Measurements from ENCODE around the gene HIF3A.
"Not testable (repeated sequence)": the region's sequence is repeated elsewhere in the genome, so short reads cannot be mapped to it uniquely, and the experiment has no call there.

The HIF3A gene

DNA sequence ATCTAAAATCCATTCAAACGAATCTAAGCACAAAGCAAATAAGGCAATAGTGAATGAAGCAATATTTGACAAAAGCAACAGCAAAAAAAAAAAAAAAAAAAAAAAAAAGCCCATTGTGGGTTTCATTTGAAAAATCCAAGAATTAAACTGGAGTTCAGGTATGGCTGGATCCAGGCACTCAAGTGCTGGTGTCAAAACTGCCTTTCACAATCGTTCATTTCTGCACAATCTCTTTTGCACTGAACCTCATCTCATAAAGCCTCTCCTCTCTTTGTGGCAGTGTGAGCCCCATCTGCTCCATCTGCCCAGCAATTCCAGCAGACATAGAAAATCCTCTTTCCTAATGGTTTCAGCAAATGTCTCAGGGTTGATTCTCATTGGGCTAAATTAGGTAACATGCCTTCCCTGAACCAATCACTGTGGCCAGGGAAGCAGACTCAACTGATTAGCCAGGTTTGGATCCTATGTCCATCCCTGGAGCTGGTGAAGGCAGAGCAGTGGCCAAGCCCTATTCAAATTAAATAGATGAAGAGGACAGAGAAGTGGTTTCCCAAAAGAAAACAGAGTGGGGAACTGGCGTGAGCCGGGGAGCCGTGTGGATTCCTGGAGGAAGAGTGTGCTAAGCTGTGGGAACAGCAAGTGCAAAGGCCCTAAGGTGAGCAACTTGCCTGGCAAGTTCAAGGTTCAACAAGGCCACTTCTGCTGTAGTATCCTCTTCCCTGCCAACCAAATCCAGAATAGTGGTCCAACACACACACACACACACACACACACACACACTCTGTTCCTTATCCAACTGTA, 1.2 kb upstream of the HIF3A start:
- no peak for DNase-seq

DNA sequence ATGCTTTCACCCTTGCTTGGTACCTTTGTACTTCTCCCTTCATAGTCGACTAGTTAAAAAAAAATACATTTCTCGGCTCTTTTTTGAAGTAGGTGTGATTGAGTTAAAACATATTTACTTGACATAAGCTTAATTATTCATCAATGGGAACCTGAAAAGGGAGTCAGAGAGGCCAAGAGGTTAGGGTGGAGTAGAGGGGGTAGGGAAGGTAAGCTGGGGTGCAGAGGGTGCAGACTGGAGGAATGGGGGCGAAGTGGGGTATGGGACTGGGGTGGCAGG, 701 bp upstream of the HIF3A start:
- DNase-seq = no peak

DNA sequence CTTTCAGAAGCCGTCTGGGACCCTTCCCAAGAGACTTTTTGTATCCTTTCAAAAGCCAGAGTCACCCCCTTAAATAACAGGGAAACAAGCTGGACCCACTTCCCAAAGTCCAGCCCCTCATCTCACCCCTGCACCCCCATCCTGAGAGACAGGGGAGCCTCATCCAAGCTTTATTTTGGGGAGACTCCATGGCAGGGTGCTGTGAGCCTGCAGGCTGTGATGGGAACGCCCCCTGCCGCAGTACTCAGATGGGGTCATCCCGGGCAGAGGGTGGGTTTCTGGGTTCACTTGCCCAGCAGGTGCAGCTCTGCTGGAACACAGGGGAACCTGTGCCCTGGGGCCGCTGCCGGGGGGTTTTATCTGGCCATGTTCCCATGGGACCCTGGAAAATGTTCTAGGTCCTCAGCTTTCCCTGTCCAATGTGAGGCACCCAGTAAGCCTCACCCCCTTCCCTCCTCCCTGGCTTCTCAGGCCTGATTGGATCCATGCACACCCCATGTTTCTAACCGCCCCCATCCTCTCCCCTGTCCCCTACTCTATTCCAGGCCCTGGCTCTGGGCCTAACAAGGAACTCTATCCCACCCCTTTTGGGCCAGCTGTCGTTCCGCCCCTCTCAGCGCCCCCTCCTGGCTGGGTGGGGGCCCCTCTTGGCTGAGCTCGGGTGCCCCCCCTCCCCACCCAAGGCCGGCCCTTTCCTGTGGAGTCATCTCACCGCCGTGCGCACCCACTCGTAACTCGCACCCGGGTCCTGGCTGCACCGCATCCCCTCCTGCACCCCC, 1.0 kb downstream of the HIF3A start:
- DNase-seq = no peak

DNA sequence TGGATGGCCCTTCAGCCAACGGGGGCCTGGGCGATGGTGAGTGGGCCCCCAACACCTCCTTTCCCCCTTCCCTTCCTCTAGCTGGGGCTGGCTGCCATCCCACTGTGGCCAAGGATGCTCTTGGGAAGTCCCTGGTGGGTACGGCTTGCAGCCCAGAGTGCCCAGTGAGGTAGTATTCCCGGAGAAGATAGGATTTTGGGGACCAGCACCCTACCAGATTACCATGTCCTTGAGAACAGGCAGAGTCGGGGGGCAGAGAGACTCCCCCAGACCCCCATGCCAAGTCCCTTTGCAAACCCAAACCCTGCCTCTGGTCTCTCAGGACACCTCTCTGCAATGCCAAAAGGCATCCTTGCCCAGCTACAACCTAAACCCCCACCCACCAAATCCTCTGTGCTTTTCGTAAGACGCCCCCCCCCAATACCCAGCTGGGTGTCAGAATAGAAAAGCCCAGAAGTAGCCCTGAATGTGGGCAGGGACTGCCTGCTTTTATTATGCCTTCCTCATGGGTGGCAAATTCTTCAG, 1.7 kb downstream of the HIF3A start:
- no peak for DNase-seq

DNA sequence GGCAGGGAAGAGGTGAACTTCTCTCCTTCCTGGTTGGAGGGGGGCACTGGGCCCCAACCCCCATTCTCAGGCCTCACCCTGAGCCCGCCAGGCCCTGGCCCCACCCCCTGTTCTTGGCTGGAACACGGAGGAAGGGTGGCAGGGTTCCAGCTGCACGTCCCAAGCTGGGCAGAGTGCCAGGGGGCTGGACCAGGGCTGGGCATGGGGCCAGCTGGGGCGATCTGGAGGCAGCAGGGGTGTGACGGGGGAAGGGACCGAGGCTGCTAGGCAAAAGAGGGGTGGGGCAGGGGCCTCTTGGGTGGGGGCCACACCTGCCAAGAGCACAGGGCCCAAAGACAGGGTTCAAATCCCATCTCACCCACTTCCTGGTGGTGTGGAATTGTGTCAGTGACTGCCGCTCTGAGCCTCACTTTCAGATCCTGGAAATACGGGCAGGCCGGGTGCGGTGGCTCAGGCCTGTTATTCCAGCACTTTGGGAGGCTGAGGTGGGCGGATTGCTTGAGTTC, 2.2 kb downstream of the HIF3A start:
- no peak for DNase-seq

DNA sequence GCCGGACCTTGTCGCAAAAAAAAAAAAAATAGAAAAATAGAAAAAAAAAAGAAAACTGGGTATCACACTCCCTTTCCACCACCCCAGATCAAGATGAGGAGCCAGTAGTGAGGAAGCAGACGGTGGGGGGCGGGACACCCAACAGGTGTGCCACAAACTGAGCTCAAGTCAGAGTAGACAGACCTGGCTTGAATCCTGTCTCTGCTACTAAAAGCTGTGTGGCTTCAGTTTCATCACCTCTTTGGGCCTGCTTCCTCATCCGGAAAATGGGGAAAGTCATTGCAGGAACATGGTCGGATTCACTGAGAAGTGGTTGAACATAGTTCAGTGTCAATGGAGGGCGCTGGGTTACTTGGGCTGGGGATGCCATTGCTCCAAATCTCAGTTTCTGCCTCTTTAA, 2.9 kb downstream of the HIF3A start:
- no peak for DNase-seq

DNA sequence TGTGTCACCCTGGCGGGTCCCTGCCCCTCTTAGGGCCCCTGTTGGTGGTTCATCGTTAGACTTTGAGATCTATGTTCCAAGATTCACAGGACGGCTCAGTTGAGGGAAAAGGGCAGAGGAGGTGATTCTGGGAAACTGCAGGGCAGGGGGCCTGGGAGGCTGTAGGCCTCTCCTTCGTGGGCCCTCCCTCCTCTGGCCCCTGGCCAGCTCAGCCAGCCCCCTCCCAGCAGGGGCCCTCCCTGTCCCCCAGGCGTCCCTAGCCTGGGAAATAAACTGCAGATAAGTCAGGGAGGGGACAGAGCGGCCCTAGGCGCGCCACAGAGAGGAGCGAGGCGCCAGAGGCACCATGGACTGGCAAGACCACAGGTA, 6.5 kb downstream of the HIF3A start:
- DNase-seq = no peak

DNA sequence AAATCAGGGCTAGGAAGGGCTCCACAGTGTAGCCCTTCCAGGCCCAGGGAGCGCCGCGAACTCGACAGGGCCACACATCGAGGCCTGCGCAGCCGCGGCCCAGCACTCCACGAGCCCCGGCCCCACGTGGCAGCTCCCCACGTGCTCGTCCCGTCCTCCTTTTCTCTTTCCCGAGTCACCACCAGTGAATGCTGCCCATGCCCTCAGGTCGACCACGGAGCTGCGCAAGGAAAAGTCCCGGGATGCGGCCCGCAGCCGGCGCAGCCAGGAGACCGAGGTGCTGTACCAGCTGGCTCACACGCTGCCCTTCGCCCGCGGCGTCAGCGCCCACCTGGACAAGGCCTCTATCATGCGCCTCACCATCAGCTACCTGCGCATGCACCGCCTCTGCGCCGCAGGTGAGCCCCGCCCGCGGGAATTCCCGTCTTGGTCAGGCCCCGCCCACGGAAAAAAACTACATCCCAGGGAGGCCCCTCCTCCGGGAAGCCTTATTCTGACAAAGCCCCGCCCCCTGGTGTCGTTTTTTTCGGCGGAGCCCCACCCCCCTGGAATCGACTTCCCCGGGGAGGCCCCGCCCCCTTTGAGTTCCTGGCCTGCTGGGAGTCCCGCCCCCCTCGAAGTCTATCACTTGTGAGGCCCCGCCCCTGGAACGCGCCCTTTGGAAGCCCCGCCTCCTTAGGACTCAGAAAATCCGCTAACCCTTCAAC, 7.0 kb downstream of the HIF3A start:
- no peak for DNase-seq

DNA sequence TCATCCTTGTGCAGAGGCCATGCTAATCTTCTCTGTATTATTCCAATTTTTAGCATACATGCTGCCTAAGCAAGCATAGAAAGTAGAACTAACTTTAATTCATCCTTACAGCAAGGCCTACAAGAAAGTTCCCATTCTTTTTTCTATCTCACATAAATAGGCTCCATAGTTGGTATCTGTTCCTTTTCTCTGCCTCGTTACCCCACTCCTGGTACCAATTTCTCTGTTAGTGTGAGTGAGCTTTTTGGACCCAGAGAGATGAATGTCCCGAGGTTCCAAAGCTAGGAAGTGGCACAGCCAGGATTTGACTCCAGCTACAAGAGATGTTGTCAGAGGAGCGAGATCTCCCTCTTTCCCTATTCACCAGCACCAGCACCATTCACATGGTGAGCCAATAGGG, 9.7 kb downstream of the HIF3A start:
- no peak for DNase-seq

DNA sequence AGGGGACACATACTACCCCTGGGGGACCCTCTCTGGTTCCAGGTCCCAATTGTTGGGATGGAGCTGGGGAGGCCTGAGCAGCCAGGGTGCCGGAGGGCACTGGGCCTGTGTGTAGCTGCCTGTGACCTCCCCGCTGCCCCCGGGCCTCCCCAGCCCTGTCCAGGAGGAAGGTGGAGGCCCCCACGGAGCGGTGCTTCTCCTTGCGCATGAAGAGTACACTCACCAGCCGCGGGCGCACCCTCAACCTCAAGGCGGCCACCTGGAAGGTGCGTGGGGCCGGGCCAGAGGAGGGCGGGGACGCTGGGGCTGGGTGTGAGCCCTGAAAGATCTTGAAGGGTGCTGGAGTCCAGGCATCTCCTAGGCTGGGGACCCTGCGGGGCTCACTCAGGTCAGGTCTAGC, 11.7 kb downstream of the HIF3A start:
- no peak for DNase-seq

DNA sequence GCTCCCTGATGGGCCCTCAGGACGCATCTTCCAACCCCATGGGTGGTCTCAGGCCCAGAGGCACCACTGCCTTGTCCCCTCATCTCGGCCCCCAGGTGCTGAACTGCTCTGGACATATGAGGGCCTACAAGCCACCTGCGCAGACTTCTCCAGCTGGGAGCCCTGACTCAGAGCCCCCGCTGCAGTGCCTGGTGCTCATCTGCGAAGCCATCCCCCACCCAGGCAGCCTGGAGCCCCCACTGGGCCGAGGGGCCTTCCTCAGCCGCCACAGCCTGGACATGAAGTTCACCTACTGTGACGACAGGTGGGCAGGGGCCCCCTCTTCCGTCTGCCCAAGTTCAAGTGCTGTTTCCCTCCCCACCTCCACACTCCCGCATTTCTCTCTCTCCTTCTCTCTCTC, 12.2 kb downstream of the HIF3A start:
- DNase-seq = no peak

DNA sequence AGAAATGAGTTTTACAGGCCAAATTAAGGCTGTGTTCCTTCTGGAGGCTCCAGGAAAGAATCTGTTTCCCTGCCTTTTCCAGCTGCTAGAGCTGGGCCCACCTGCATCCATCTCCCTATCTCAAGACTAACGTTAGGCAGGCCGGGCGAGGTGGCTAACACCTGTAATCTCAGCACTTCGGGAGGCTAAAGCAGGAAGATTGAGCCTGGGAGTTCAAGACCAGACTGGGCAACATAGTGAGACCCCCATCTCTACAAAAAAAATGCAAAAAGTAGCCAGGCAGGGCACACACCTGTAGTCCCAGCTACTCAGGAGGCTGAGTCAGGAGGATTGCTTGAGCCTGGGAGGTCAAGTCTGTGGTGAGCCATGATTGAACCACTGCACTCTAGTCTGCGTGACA, 14.6 kb downstream of the HIF3A start:
- DNase-seq = no peak

DNA sequence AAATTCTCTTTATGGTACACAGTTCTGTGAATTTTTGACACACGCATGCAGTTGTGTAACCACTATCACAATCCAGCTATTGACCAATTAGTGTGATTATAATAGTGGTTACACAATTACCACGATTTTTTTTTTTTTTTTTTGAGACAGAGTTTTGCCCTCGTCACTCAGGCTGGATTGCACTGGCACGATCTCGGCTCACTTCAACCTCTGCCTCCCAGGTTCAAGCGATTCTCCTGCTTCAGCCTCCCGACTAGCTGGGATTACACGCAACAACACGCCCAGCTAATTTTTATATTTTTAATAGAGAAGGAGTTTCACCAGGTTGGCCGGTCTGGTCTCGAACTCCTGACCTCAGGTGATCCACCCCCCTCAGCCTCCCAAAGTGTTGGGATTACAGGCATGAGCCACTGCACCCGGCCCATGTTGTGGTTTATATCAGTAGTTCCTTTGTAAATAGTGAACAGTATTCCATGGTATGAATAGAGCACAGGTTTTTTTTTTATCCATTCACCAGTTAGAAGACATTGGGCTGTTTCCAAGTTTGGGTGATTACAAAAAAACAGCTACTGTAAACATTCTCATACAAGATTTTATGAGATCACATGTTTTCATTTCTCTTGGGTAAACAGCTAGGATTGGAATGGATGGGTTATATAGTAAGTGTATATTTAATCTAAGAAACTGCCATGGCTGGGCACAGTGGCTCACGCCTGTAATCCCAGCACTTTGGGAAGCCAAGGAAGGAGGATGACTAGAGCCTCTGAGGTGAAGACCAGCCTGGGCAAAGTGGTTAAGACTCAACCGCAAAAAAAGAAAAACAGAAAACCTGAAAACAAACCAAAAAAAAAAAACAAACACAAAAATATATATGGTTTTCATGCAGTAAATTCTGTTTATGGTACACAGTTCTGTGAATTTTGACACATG, 17.0 kb downstream of the HIF3A start:
- not testable (repeated sequence) for DNase-seq

DNA sequence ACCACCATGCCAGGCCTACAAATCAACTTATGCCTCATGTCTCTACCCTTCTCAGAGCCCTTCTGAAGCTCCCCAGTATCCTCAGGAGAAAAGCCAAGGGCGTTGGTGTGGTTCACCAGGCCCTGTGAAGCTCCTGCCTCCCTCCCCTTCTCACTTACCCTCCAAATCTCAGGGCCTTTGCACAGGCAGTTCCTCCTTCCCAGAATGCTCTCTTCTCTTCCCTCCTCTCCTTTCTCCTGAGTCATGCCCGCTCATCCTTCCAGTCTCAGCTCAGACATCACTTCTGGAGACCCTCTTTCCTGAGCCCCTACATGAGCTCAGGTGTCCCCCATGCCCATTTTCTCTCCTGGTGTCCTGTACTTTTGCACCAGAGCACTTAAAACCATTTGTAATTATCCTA, 20.5 kb downstream of the HIF3A start:
- no peak for DNase-seq

DNA sequence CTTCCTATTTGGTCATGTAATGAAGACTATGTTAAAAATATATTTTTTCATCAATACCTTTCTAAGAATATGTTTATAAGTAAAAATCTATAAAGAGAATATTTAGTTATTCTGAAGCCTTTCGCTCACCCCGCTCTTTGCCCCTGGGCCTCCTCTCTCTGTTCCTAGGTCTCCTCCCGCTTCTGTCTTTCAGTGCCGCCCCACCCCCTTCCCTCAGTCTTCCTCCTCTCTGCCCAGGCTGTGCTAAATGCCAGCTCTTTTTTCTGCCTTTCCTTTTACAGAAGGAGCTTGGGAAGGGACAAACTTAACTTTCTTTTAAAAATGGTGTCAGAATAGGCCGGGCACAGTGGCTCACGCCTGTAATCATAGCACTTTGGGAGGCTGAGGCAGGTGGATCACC, 22.8 kb downstream of the HIF3A start:
- no peak for DNase-seq

DNA sequence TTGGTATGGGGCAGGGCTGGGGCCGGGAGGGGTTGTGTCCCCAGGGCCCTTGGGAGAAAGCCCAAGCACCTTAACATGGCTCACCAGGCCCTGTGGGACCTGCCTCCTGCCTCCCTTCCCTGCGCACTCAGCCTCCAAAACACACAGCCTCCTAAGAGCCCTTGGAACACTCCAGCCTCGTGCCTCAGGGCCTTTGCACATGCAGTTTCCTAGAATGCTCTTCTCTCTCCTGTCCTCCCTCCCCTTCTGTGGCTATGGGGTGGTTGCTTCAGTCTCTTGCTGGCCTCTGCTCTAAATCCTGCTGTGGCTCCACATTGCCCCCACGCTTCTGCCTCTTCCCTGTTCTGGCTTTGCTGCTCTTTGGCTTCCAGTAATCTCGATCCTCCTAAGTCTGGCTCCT, 23.7 kb downstream of the HIF3A start:
- no peak for DNase-seq

DNA sequence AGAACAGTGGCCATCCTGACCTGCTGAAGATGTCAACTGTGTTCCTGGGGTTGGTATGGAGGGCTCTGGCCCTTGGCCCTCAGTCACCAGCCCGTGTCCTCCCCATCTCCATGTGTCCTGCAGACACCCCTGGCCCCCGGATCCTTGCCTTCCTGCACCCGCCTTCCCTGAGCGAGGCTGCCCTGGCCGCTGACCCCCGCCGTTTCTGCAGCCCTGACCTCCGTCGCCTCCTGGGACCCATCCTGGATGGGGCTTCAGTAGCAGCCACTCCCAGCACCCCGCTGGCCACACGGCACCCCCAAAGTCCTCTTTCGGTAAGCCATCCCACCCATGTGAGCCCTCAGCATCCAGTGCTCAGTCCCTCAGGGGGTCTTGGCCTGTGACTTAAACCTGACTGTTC, 24.8 kb downstream of the HIF3A start:
- DNase-seq = no peak

DNA sequence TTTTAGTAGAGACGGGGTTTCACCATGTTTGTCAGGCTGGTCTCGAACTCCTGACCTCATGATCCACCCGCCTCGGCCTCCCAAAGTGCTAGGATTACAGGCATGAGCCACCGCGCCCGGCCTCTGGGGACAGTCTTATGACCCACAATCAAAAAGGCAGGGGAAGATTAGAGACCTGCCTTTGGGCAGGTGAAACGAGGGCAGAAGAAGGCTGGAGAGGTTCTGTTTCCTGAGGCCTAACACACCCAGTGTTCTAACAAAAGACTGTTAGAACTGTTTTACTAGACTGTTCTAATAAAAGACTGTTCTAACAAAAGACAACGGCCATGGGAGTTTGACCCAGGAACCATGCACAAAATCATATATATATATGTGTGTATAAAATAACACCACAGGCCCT, 26.4 kb downstream of the HIF3A start:
- not testable (repeated sequence) for DNase-seq

DNA sequence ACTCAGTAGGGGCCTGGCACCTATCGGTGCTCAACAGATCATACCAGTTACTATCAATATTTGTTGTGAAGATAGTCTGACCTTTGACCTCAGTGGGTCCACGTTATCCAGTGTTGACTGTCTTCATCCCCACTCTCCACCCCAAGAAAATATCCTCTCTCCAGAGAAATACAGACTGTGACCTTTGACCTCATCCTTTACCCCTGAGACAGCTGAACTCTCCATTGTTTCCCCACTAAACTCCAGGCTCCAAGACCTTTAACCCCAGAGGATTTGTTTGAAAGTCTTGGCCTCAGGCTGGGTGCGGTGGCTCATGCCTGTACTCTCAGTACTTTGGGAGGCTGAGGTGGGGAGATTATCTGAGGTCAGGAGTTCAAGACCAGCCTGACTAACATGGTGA, 27.4 kb downstream of the HIF3A start:
- DNase-seq = no peak

DNA sequence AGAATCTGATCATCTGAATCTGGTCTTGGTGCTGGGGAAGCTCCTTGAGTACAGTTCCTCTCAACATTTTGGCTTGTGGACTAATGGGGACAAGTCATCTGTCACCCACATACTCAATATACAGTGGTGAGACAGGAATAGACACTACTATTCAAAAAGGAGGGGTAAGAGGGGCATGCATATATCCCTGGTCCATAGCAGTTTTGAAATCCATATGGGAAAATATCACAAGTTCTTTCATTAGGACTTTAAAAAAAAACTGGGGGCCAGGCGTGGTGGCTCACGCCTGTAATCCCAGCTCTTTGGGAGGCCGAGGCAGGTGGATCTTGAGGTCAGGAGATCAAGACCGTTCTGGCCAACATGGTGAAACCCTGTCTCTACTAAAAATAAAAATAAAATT, 29.8 kb downstream of the HIF3A start:
- no peak for DNase-seq

DNA sequence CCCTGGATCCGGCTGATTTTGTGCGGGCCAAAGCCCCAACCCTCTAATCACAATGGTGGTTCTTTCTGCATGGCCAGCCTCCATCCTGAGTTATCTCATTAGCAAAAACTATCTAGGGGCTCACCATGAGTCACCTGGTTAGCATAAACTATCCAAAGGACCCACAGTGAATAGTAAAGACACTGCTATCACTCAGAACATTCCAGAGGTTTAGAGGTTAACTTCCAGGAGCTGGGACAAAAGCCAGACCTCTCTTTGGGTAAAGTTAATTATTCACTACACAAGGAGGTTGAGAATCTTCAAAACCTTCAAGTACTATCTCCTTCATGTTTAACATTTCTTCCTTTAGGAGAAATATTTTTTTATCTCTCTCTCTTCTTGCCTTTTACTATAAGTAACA, 31.2 kb downstream of the HIF3A start:
- DNase-seq = no peak

DNA sequence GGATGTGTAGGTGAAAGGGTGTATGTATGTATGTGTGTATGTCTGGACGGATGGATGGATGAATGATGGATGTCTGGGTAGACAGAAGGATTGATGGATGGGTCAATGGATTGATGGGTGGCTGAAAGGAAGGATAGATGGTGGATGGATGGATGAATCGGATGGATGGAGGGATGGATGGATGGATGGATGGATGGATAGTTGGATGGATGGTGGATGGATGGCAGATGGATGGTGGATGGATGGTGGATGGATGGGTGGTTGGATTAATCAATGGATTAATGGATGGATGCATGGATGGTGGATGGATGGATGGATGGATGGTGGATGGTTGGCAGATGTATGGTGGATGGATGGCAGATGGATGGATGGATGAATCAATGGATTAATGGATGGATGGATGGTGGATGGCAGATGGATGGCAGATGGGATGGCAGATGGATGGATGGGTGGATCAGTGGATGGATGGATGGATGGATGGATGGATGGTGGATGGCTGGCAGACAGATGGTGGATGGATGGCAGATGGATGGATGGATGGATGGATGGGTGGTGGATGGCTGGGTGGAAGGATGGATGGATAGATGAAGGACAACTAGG, 33.6 kb downstream of the HIF3A start:
- DNase-seq = no peak
